COLO829 (cell line): ENCODE data around the gene ITPKB.

Source experiments
- DNase-seq: peaks from one replicate; pipeline ENCODE4 v3.0.0; 2012; ENCODE audit warnings: low spot score

ITPKB gene

DNA sequence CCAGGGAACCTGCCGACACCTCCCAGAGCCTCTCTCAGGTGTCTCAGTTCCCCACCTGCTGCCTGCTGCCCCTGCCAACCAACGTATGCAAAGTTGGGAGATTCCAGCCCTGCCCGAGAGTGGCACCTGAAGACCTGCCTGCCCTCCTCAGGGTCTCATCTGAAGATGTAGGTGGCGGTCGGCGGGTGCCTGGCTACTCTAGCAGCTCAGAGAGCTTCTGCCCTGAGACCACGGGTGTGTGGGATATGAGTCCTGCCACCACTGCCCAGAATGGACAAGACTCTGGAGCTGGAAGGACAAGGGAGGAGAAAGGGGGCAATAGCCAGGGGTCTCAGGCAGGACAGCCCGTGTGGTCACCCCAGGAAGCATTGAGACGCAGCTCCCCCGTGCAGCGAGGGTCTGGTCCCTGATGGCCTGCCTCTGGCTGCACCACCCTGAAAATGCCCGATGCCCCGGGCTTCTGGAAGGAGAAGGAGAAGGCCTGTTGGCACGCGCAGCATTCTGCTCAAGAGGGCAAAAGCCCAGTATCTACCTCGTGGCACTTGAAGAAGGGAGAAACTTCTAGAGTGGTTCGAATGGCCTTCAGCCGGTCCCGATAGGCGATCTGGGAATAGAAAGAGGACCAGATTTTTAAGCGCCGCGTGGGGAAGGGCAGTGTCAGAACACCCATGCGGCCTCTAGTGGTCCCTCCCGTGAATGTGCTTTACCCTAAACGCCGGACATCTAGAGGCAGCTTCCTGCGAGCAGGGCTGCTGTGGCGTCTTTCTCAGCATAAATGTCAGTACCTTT, 101.7 kb downstream of the ITPKB start:
- no peak for DNase-seq

DNA sequence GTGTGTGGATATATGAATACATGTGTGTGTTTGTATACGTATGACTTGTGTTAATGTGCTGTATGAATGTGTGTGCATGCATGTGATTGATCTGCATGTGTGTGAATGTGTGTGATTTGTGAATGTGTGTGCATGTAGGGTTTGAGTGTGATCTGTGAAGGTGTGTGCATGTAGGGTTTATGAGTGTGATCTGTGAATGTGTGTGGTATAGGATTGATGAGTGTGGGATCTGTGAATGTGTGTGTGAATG, 102.3 kb downstream of the ITPKB start:
- DNase-seq, result no peak

DNA sequence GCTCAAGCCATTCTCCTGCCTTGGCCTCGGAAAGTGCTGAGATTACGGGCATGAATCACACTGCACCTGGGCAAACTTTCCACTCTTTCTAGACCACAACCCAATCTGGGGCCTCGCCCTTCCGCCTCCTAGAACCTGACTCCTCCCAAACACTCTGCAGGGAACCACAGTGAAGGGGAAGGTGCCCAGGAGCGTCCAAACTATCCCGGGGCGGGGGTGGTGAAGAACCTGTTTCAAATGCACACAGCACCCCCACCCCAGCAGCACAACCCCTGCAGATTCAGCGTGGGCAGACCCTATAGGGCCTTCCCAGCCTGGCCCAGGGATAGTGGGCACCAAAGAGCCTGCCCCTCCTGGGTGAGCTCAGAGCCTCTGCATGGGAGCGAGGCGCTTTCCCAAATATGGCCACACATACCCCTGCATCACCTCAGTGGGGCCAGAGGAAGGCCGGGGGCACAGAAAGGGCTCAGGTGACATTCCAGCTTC, 103.6 kb downstream of the ITPKB start:
- DNase-seq, result no peak

DNA sequence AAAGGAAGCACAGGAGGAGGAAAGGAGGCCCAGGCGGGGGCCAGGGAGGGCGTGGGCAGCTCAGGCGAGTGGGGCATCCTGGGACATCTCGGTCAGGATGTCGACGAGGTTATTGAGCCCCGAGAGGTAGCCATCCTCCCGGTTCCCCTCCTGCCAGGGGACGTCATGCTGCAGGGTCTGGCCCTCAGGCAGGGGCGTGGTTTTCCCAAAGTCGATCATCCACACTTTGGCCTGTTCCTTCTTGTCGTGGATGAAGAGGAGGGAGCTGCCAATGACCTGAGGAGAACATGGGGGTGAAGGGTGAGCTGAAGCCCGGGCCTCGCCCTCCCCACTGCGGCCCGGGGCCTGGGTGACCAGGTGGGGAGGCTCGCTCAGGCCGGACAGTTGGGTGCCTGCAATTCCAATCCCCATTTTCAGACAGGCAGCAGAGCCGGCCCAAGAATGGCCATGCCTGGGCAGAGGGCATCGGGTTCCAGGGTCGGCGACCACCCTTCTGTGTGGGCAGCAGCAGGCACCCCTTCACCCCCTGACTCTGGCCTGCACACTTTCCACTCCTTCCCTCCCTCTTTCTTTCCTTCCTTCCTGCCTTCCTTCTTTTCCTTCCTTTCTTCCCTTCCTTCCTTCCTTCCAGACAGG, 104.4 kb downstream of the ITPKB start:
- DNase-seq, result no peak

DNA sequence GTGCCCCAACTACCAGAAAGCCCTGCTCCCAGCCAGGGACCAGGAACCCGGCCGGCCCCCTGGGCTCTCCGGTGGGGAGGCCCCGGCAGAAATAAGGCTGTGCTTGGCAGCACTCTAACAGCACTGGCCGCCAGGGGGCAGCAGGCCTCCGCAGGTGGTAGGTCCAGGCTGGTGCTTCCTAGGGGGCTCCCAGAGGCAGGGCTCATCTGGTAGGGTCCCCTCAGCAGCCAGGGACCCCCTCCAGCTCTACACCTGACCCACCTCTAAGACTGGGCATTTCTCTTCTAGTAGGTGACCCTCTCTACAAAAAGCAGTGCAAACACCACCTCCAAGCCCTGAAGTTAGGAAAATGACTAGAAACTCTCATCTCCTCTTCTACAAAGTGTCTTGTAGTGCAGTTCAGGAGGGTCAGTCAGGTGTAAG, 104.9 kb downstream of the ITPKB start:
- DNase-seq, result peak; percentile 39

DNA sequence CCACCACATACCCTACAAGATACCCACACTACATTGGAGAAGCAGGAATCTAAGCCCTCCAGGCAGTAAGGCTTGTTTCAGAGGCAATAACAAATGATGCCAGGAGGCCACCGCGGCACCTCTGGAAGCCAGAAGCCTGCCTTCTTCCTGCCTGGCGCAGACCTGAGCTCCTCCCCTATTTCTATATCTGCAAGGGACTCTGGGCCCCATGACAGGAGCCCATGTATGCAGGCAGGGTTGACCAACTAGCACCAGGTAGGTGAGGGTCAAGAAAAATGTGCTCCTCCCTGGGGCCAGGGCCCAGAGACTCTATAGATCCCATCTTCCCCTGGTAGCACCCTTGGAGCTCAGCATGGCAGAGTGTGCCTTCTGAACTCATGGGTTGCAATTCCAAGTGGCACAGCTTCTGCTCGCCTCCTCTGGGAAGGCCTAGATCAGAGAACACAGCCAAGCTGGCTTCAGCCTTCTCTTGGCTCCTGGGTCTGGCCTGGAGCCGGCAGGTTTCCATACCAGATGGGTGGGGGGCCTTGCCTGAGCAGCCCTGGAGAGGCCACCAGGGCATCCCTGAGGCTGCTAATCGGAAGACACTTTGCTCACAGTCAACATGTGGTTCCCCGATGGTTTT, 105.4 kb downstream of the ITPKB start:
- no peak for DNase-seq

DNA sequence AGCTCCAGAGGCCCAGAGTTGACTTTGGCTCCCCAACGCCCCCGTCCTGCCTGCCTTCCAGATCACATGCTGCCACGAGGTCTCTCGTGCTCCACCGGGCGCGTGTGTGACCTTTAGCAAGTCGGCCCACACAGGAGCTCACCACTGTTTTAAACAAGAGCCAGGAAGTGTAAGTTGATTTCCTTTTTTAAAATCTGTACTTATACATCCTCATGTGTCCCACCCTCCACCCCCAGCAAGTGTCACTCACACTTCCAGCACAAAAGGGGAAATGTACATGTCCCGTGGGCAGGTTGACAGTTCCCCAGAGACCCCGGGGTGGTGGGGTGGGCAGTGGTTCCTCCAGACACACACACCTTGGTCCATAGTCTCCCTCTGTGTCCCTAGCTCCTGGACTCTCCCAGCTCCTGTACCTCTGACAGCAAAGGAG, 106.1 kb downstream of the ITPKB start:
- peak; percentile 47 for DNase-seq

DNA sequence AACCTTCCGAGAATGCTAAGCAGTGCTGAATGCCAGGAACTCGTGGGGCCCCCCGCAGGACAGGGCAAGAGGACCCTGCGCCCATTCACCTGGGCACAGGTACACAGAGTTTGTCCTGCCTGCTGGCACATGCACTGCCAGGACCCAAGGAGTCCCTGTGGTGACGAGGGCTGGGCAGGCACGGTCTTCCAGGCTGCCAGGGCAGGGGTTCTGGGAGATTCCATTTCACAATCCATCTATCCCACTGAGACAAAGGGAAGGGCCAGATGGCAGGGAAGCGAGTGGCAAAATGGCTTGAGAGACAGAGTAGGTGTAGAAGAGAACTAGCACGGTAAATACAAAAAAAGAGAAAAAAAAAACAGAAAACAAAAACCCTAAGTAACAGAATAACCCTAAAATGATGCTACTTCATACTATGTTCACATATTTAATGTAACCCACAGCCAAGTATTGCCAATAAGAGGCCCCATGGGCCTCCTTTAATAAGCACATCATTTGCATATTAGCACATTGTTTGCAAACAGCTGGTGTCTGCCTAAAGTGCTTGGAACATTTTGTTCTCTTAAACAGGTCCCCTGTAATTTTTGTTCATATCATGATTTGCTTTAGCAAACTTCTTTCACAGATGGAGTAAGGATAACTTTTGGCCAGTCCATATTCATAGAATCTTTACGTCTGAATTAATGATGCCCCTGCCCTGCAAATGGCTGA, 106.8 kb downstream of the ITPKB start:
- DNase-seq, result no peak

DNA sequence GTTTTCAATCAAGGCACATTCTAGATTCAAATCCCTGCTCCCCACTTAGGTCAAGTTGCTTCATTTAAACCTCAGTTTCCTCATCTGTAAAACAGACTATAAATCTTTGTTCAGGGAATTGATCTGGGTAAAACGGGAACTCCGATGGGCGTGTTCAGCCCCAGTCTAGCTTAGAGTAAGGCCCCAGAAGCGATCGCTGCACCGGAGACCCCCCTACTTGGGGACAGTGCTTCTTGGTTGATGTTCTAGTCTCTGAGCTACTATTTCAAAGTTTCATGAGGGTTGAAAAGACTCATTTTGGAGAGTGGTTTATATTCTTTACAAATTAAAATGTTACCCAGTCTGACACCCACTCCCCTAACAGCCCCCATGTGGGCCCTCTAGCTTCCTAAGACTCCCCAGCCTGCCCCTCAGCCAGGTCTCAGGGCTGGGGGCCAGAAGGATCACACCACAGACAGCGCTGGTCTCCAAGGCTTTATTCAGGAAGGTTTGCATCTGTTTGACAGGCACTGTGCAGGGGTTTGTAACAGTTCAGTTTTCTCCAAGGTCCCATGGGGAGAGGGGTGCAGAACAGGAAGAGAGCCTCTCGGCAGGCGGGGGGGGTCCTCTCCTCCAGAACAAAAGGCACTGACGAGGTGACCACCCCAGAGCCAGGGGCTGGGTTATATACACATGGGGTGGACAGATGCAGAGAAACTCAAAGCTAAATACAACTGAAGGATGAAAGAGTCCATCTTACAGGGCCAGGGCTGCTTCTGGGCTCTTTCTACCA, 107.7 kb downstream of the ITPKB start:
- no peak for DNase-seq

DNA sequence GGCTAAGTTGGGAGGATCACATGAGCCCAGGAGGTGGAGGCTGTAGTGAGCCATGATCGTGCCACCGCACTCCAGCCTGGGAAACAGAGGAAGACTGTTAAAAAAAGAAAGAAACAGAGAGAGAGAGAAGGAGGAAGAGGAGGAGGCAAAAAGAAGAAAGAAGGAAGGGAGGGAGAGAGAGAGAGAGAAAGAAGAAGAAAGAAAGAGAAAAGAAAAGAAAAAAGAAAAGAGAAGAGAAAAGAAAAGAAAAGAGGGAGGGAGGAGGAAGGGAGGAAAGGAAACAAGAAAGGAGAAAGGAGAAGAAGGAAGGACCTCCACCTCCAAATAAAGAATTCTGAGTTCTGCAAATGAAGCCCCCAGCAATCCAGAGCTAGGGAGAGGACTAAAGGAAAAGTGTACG, 108.5 kb downstream of the ITPKB start:
- no peak for DNase-seq

DNA sequence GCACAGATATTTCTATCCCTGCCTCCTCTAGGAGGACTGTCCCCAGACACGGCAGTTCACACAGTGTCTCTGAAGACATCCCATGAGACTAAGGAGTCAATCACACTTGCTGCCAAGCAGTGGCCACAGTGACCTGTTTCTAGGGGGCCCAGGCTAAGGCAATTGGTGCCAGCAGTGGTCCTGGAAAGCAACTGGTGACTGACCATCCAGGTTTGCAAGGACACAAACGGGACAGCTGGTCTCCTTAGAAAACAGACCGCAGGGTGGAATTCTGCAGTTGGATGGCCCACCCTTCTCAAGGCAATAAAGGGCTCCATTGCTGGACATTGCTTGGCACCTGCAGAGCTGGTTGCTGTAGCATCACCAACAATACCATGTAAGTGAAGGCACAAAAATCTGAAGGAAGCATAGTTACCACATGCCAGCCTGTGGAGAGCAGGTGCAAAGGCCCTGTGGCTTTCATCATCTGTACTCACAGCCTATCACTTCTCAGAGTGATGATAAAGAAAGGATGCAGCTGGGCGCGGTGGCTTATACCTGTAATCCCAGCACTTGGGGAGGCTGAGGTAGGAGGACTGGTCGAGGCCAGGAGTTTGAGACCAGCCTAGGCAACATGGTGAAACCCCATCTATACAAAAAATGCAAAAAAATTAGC, 109.1 kb downstream of the ITPKB start:
- no peak for DNase-seq

DNA sequence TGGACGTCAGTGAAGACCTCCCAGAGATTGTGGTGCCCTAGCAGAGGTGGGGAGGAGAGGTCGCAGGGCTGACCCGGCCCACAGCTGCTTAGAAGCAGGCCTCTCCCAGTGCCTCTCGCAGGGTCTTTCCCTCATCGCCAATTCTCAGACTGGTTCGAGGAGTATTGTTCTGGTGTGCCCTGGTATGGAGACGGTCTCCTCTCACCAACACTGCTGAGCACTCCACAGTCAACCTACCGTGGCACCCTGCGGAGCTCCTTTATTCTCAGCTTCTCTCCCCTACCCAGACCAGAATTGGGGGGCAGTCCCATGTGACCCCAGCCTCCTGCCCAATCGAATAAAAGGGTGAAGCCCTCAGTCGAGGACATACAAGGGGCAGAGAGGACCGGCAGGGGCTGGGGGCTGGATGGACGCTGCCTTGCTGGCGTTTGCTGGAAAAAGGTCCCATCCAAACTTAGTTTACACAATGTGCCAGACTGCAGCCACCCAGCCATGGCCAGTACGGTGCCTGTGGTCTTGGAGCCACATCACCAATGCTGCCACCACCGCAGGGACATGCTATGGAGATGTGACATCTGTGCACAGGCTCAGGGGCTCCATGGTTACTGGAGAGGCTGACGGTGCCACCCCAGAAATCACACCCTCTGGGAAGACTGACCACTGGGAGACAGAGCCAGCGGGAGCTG, 109.7 kb downstream of the ITPKB start:
- no peak for DNase-seq

DNA sequence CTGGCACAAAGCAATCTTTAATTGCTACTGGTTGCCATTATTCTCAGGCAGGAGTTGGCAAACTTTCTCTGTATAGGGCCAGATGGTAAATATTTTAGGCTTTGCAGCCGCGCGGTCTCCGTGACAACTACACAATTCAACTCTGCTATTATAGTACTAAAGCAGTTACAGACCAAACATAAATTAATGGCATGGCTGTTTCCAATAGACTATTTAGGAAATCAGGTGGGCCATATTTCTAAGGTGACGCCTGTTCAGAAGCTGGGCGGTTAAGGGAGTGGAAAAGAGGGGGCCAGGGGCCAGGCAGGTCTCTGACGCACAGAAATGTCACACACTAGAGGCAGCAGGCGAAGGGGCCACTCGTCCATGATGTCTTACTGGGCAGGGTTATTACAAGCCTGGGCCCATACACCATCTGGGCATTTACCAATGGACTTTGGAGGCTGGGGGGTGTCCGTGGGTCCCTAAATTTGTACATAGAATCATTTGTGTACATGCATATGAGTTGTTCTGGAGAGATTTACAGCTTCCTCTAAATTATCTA, 110.4 kb downstream of the ITPKB start:
- DNase-seq, result no peak

DNA sequence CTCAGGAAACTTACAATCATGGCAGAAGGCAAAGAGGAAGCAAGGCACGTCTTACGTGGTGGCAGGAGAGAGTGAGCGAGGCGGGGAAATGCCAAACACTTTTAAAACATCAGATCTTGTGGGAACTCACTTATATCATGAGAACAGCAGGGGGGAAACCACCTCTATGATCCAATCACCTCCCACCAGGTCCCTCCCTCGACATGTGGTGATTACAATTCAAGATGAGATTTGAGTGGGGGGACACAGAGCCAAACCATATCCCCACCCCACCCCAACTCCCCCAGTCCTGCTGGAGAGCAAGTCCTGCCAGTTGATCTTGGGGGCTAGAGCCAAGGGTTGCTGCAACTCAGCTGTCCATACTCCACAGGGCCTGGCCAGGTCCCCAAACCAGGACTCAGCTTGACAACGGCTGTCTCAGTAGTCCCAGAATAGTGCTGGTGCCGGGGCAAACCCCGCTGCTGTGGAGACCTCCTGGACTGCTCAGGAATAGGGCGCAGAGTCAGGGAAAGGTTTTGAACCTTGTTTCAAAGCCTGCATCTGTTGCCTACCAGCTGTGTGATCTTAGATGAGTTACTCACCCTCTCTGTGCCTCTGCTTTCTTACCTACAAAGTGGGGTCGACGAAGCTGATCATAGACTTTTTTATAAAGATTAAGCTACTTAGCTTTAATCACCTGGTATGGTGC, 111.0 kb downstream of the ITPKB start:
- no peak for DNase-seq

DNA sequence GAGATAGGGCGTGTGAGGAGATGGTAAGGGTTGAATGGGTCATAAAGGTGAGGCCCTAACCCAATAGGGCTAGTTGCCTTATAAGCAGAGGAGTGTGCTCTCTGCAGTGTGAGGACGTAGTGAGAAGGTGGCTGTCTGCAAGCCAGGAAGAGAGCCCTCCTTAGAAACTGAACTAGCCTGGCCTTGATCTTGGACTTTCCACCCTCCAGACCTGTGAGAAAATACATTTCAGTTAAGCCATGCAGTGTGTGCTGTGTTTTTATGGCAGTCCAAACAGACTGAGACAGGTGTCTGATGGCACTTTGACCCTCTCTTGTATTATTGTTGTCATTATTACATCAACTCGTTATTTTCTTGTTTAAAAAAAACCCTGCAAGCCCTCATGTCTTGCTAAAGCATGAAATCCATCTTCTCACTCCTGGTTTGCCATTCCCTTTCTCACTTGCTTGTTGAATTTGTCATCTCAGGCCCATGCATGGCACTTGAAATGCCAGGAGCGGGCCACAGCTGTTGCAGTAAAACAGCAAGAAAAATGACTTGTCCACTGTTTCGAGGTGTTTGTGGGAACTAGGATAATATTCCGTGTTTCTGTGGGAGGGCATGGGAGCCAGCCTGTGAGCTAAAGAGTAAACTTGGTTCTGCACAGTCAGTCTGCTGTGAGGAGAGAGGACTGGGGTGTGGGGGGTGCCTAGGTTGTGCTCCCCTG, 111.9 kb downstream of the ITPKB start:
- DNase-seq, result no peak

DNA sequence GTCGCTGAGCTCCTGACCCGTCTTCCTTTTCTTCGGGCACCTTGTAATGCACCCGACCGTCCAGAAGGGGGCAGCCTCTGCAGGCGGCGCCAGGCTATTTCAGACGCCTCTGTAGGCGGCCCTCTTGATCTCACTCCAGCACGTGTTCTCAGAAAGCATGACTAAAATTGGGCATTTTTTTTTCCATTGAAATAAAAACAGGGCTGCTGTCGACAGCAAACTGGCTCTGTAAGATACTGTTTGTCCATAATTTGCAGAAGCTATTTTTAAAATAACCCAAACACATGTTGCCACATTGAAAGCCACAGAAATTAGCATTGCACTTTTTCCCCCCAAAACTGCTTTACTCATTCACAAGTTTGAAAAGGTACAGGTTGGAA, 112.5 kb downstream of the ITPKB start:
- DNase-seq, result peak; percentile 88

DNA sequence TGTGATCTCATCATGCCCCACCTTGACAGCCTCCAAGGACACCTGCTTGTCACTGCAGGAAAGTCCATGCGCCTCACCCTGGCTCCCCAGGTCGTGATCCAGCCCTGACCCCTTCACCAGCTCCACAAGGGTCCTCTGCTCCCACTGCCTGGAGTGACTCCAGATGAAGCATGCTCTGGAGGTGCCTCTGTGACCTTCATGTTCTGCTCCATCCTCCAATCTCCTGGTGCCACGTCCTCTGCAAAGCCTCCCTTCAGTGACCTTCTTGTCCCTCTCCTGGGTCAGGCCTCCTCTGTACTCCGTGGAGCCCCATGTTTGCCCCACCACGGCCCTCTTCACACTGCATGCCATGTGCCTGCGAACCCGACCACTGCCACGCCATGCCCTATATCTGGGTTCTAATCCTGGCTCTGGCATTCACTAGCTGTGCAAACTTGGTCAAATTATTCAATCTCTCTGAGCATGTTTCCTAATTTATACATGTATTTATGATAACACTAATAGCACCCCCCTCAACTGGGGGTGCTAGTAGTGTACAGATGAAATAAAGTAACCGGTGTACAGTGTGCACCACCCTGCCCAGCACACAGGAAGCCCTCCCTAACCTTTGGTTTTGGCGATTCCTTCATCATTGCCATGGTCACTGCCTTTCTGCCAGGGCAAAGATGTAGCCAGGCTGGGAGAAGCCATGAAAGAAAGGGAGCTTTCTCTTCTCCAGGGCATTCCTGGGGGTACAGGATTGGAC, 113.1 kb downstream of the ITPKB start:
- no peak for DNase-seq

DNA sequence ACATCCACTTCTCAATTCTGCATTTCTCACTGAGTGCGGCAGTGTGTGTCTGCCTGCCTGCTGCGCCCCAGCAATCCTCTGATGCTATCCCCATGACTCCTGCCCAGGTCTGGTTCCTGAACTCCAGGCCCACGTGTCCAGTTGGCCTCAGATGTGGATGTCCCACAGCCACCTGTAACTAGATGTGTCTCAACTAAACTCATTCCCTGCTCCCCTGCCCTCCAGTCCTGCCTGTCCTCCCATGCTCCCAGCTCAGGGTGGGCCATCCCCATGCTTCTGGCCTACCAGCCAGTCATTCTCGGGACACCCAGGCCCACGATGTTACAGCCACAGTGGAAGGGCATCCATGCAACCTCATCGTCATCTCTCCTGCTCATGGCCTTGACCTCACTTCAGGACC, 113.8 kb downstream of the ITPKB start:
- no peak for DNase-seq

DNA sequence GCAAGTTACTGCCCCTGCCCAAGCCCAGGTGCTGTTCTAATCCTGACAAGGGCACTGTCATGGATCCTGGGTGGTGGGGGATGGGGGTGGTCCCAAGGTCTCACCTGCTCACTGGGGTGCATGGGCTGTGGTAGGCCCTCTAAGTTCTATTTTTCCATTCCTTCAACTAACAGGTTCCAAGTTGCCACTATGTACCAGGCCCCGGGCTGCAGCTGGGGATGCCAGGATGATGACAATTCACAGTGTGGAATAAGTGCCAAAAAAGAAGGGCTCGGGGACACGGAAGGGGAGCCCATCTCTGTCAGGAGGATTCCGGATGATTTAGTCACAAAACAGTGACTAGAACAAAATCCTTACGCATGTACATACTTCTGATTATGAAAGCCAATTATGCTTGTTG, 114.6 kb downstream of the ITPKB start:
- no peak for DNase-seq
